GM12872 (cell line): ENCODE data around the gene FAXC.

Source experiments
- TF ChIP-seq, protein P1 (sequence below): IDR thresholded peaks from 3 replicates; pipeline ENCODE4 v1.5.1; 2011; ENCODE audit warnings: low read depth, mild to moderate bottlenecking, low read length, moderate library complexity; ENCODE audit not compliant: insufficient read depth

Gene FAXC

DNA sequence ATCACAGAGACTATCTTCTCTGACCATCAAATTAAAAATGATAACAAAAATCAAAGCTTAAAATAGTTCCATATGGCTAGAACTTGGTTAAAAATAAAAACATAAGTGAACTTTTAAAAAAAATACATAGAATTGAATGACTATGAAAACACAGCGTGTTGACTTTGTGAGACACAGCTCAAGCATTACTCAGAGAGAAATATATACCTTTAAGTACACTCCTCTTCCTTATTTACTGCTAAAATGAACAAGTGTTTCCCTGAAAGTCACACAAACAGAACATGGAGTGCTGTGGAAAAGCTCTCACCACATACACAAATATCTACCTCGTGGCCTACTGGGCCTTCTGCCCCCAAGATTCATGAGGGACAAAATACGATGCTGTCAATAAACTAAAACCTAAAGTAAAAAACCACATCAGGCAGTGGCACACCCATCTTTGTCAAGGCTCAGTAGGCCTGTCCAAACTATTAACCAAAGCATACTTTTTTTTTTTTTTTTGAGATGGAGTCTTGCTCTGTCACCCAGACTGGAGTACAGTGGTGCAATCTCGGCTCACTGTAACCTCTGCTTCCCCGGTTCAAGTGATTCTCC is 7.5 kb downstream of the FAXC start:
- TF ChIP-seq, protein P1, sequence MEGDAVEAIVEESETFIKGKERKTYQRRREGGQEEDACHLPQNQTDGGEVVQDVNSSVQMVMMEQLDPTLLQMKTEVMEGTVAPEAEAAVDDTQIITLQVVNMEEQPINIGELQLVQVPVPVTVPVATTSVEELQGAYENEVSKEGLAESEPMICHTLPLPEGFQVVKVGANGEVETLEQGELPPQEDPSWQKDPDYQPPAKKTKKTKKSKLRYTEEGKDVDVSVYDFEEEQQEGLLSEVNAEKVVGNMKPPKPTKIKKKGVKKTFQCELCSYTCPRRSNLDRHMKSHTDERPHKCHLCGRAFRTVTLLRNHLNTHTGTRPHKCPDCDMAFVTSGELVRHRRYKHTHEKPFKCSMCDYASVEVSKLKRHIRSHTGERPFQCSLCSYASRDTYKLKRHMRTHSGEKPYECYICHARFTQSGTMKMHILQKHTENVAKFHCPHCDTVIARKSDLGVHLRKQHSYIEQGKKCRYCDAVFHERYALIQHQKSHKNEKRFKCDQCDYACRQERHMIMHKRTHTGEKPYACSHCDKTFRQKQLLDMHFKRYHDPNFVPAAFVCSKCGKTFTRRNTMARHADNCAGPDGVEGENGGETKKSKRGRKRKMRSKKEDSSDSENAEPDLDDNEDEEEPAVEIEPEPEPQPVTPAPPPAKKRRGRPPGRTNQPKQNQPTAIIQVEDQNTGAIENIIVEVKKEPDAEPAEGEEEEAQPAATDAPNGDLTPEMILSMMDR: no peak

DNA sequence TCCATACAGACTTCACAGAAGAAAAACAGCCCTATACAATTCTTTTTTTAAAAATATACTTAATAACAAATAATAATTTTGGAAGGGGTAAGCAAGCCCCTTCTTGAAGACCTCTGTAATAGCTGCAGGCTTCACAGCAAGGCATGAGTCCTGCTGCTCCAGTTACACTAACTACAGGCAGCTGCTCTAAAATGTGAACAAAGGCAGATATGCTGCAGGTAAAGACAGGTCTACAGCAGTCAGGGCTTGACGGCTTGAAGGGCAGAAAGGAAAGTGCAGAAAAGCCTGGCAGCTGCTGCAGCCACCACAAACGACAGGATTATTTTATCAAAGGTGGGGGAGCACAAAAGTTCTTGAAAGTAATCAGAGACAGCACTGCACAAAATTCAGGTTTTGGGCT is 11.3 kb downstream of the FAXC start:
- TF ChIP-seq, protein P1: no peak

DNA sequence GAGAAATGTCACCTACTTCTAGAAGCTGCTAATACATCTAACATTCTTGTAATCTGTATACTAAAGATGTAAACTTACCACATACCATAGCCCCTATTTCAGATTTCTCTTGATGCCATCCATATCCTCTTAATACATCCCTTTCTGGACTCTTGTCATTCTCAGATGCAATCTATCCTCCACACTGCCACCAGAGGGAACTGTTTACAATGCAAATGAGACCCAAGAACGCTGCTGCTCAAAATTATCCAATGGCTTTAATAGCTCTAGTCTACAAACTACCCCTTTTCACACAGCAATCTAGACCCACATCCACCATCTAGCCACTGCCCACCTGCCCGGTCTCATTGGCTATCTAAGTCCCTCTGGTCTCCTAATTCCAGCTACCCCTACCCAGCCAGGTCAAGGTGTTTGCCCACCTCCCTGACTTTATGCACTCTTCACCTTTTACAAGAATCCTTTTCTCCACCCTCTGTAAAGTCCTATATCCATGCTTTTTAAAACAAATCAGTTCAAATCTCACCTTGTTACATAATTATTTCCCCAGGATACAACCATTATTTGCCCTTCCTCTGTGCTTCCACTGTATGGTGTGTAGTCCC is 14.8 kb downstream of the FAXC start:
- TF ChIP-seq, protein P1: peak; percentile 61; the same call in 2 of the 3 replicates

DNA sequence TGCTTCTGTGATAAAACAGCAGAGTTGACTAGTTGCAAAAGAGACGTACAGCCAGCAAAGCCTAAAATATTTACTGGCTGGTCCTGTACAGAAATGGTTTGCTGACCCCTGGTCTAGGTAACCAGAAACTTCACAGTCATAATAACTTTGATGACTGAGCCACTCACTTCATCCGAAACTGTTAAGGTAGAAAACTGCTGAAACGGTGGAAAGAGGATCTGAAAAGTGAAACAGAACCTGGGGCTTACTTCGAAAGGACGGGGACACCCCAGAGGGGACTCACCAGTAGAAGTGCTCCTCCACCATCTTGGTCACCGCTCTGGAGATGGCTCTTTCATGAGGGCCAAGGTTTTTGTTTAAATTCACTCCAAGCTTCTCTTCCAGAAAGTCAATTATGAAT is 16.4 kb downstream of the FAXC start:
- TF ChIP-seq, protein P1: no peak

DNA sequence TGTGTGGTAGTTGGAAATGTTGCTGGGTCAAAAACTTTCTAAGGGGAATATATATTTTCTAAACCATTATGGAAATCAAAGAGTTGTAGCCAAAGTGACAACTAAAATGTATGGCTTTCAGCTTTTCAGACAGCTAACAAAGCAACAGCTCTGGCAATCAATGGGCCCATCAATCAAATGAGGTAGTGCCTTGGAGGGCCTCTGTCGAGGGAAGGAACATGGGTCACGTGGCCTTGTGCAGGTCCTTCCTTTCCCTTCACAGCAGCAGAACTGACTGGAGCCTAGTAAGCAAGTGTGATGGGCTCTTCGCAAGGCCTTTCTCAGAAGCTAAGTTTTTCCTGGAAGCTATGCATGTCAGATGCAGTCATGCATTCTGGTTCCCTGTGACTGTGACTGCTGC is 17.9 kb downstream of the FAXC start:
- TF ChIP-seq, protein P1: no peak

DNA sequence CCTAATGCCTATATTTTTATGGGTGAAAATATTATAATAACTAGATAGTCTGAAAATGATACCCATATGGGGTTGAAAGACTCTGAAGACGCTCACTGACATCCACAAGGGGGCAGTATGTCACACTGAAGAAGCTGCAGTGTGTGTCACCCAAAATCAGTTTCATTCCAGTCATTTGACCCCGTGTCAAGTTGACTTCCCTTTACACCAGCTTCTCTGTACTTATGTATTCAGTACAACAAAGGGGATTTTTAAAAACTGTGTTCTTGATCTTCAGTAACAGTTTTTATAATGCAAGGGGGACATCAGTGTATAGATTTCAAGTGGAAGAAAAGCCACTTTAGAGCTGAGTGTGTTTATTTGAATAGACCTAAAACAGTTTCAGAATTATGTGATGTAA is 19.3 kb downstream of the FAXC start:
- TF ChIP-seq, protein P1: peak; percentile 79

DNA sequence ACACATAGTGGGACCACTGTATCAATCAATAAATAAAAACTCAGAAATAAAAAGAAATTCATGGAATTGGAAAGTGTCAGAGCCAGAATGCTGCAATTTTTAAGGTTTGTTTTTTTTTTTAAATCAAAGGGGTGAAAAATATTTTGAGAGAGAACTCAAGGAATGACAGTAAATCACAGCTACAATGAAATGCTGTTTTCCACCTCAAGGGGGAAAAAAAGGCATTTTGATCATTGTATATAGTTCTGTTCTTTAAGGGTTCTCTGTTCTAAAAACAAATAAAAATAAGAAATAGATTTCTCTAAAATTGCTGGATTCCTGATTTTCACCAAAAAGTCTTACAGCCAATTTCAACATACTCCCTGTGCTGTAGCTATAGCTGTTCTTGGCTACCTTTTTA is 24.5 kb downstream of the FAXC start:
- TF ChIP-seq, protein P1: no peak
